Measurements from ENCODE around the gene ERCC1.
A peak's percentile ranks its signal among the peaks of the same experiment; 100 is the strongest.

The ERCC1 gene

DNA sequence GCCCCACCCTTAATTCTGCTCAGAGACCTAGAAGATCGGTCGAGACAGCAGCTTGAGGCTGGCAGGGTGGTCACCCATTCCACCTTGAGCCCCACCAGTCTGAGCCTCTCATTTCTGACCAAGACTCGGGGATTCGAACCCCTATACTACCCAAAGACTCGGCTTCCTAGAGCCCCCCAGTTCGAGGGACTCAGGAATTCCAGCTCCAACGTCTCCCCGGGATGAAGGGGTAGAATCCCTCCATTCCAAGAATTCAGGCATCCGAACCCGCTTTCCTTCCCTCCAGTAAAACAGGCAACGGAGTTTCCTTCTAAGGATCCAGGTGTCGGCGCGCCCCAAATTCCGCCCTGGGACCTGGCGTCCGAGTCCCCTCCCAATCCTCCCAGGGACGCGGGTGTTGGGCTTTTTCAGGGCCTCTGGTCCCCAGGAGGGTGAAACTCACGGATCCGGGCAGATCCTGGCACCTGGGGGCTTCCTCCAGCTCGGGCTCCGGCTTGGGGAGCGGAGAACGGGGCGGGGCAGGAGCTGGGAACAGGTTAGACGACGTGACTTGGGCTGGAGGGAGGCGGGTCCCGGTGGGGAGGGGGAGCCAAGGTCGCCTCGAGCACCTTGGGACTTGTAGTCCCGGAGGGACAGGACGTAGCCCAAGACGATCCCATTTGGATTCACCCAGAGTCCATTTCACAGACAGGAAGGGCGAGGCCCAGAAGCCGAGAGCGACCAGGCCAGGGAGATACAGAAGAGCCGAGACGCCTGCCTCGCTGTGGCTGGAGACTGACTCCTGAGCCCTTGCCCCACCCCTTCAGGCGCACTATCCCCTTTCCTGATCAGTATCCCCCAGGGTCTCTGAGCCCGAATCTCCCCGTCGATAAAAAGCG, 18.9 kb downstream of the ERCC1 start, which contains the start of gene PPP1R13L:
Gene PPP1R13L, minus strand, starts transcription at position 513 of the 878 bp plus-strand sequence. CDS start 6,751 bp downstream, outside the sequence.
- no peak for DNase-seq

DNA sequence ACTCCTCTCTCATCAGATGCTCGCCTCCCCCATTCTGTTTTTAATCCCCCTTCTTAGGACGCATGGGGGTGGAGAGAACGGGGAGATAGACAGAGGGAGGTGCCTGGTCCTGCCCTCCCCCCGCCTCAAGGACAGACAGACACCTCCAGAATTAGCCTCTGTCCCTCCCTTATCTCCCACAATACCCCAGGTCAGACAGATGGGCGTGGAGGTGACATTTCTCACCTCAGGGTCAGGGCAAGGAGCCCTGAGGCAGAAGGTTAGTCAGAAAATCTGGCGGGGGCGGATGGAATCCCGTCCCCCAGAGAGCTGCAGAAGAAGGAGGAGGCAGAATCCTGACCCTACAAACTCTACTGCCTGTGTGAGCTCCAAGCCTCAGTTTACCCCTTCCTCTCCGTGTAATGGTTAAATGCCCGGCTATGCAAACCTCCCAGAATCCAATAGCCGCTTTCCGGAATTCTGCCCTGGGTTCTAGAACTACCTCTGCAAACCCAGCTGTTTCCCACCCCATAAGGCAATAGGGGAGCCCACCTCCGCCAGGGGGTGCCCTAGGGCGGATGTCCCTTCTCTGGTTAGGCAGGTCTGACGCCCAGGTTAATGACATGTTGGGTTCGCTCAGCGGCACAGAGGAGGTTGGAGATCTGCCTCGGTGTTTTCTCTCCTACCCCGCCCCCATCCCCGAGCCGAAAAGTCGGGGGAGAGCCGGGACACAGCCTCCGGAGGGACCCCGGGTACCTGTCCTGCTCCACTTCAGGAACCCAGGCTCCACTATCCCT, 19.7 kb downstream of the ERCC1 start:
- DNase-seq = no peak

DNA sequence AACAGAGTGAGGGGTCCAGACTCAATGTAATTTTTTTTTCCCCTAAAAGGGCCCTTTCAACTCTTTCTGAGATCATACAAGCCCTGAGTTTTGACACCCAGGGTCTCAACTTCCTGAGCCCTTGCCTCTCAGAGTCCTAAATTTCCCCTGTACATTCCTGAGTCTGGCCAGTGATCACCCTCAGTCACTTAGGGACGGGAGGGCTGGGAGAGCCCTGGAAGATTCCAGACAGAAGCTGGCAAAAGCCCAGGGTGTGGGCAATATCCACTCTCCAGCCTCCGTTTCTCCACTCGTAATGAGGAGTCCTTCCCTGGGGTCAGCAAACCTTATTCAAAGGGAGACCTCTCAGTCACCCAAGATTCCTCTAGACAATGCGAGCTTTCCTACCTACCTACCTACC, 20.4 kb downstream of the ERCC1 start:
- no peak for DNase-seq

DNA sequence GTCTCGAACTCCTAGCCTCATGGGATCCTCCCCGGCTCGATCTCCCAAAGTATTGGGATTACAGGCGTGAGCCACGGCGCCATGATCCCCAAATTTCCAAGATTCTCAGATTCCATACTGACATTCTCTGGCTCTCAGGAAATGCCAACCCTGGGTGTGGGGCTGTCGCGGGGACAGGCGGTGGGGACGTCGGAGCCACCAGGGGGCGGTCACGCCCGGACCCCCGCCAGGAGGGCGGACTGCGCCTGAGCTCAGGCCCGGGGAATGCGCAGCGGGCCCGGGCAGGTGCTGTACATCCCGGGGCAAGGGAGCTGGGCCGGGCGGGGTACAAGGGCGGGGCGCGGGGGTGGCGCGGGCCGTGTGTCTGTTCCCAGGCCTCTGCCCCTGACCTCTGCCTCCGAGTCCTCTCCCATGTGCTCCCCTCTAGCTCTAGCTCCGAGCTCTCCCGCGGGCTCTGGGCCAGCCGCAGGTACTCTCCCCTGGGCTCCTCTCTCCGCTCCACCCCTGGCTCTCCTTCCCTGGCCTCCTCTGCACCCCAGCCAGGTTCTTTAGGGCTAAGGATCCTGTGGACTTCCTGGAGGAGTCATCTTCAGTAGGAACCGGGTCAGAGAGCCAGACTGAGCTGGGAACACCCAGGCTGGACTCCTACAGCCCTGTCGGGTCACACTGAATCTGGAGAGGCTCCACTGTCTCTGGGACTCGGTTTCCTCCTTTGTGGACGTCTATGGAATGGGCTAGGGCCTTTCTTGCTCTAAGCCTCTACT, 21.2 kb downstream of the ERCC1 start:
- no peak for DNase-seq

DNA sequence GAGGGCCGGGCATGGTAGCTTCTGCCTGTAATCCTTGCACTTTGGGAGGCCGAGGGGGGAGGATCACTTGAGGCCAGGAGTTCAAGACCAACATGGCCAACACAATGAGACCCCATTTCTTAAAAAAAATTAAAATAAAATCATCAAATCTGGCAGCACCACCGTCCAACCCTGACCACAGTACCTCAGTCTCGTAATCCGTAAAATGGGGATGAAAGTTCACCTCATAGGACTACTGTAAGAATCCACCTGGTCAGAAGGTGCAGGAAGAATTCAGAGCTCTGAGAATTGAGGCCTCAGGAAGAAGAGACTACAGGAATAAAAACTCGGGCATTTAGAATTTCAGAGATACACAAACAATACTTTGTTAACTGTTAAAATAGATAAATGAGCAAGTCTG, 21.9 kb downstream of the ERCC1 start:
- no peak for DNase-seq

DNA sequence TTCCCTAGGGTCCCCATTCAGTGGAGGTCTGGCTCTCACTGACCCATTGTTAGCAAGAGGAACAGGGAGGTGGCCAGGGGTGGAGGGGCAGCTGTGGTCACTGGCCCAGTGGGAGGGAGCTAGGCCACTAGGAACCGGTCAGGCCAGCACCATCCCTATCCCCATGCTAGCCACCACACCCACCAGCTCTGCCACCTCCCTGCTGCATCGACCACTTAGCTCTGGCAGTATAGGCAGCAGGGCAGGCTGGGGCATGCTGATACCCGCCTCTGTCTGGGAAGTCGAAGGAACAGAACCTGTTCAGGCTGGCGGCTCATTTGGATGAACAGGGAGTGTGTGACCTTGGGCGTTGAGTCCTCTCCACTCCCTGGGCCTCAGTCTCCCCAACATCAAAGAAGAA, 23.5 kb downstream of the ERCC1 start:
- DNase-seq = no peak

DNA sequence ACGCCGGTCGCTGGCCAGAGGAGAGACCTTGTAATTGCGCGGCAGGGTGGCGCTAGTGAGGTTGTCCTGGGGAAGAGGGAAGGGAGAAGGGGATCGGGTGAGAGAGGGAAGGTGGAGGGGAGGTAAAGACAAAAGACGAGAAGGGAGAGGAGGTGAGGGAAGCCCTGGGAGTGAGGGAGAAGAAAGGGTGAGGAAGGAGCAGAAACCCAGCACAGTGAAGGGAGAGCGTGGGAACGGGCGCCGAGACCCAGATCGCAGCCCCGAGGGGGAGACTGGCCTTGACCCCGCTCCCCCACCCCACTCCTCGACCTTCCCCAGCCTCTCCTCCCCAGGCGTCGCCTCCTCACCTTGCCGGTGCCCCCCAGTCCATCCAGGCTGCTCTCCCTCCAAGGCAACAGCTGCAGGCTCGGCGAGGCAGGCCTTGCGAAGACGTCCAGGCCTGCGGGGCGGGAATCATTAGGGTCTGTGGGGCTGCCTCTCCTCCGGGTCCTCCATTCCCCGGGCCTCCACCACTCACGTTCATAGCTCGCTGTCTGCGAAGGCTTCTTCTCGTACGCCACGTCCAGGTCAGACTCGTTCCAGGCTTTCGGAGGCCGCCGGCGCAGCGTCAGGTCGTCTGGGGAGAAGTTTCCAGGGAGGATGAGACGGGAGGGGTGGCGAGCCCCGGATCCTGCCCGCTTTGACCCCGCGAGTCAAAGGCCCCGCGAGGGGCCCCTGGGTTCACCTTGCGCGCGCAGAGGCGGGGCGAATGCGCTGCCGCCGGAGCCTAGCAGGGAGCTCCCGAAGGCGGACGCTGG, 27.7 kb downstream of the ERCC1 start:
- DNase-seq = no peak

DNA sequence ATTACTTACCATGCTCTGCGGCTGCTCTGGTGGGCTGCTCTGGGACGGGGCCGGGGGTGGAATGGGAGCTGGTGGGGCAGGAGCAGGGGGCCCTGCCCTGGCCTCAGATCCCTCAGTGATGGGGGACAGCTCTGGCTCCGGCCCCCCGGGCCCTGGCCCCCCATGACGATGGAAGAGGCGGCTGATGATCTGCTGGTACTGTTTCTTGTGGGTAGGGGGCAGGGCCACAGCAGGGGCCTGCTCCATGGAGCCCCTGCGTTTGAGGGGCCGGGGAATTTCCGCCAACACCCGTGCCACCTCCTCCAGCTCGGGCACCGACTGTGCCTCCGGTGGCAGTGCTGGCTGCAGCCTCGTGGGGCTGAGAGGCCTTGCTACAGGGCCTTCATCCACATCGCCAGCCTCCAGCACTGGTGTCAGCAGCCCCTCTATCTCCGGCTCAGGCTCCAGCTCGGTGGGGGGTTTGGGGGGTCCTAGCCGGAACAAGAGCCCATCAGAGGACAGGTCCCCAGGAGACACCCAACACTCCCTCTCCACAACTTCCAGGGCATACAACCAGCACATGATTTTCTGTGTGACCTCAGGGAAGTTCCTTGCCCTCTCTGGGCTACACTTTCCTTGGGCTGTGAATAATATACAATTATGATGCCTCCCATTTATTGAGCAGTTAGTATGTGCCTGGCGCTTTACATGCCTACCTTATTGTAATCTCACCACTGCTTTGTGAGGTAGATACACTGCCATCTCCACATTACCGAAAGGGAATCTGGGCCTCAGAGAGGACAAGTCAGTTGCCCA, 31.6 kb downstream of the ERCC1 start:
- DNase-seq = no peak

DNA sequence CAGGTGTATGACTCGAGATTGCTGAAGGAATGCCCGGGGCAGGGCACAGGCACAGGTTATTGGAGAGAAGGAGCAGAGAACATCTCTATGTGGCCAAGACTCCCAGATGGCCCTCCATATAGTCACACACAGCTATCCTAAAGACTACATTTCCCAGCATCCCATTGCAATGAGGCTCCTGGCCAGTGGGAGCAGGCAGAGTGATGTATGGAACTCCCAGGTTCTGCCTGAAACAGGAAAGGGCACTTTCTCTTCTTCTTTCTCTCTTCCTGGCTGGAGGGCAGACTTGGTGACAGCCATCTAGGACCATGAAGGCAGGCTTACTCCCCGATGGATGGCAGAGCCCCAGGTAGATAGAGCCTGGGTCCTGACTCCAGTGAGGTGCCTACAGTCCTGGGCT, 32.4 kb downstream of the ERCC1 start:
- DNase-seq = no peak

DNA sequence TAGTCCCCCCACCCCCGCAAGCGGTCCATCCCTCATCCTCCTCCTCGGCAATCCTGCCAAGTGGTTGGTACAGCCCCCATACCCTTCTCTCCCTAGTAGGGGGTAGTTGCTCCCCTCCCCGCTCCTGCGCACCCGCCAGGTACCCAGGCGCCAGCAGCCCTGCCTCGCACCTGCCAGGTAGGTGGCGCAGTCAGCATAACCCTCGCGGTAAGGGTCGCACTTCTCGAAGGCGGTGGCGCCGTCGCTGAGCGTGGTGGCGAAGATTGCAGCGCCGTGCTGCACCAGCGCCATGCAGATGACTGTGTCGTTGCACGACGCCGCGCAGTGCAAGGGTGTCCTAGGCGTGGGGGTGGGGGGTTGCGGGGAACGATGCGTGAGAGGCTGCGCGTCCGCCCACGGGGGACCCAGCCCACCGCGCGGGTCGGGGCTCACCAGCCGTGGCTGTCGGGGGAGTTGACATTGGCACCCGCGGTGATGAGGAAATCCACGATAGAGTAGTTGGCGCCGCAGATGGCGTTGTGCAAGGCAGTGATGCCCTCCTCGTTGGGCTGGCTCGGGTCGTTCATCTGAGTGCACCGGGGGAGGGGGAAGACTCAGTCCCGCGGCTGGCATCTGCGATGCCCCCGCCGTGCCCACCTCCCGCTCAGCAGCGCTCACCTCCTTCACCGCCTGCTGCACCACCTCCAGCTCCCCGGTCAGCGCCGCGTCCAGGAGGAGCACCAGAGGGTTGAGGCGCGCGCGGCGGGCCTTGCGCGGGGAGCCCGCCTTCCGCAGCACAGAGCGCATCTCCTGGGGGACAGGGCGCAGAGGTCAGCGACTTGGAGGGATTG, 38.1 kb downstream of the ERCC1 start:
- no peak for DNase-seq

DNA sequence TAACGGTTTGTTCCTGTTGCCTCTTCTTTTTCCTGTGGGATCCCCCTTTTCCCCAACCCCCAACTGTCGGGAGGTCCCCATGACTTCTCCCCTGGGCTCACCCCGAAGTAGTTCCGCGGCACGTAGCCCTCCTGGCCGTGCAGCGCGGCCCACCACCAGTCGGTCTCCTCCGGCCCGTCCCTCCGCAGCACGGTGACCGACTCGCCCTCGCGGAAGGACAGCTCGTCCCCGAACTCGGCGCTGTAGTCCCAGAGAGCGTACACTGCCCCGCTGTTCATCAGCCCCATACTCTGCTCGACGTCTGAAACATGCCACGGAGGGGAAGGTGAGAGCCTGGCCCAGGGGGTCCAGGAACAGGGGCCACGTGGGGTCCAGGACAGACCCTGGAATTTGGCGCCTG, 41.3 kb downstream of the ERCC1 start:
- DNase-seq = no peak

DNA sequence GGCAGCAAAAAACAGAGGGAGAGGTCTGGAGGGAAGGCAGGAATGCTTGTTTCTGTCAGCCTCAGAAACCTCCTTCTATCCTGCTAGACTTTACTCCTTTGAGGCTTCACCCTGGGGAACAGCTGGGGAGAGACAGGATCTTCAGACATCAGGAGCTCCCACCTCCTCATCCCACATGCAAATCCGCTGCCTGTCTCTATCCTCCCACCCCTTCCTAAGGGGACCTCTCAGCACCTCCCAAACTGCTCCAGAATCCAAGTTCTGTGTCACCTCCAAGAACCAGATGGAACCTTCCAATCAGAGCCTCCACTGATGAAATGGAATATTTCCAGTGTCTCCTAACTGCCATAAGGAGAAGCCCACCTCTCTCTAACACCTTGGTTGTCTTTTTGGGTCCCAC, 43.6 kb downstream of the ERCC1 start:
- no peak for DNase-seq

DNA sequence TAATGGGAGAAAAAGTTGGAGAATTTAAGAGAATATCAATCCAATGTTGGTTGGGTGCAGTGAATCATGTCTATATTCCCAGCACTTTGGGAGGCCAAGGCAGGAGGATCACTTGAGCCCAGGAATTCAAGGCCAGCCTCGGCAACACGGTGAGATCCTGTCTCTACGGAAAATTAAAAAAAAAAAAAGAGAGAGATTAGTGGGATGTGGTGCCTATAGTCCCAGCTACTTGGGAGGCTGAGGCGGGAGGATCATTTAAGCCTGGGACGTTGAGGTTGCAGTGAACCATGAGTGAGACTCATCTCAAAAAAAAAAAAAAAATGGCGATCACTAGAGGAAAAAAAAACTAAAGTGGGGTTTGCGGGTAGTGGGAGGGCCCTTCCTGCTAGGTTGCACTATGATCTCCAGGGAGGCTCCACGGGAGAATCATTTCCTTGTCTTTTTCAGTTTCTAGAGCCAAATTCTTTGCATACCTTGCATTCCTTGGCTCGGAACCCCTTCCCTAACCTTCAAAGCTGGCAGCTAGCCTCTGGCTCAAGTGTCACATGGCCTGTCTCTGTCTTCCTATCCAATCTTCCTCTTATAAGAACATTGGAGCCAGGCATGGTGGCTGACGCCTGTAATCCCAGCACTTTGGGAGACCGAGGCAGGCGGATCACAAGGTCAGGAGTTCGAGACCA, 47.5 kb downstream of the ERCC1 start:
- peak; percentile 82 for DNase-seq

DNA sequence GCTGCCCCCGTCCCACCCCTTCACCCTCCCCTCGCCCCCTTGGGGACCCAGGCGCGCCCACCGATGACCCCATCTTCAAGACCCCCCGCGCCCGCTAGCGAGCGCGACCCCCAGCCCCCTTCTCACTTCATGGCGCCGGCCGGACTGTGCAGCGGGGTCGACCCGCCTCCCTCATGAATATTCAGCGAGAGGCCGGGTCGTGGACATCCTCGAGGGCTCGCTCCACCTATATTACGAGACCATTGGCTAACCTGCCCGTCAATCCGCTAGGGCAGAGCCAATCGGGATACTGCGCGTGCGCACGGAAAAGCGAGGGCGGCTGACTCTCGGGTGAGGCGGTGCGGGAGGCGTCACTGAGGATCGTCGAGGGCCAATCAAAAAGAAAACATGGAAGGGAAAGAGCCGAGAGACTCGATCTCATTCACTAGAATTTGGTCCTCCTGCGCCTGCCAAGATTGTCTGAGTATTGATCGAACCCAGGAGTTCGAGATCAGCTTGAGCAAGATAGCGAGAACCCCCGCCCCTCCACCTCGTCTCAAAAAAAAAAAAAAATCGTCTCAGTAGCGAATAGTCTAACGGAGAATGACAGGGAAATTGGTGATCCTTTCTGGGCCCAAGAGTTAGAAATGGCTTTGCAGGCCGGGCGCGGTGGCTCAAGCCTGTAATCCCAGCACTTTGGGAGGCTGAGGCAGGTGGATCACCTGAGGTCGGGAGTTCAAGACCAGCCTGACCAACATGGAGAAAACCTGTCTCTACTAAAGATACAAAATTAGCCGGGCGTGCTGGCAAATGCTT, 53.1 kb downstream of the ERCC1 start, which contains the start of gene ERCC2:
Gene ERCC2, minus strand, starts transcription at position 164 of the 795 bp plus-strand sequence. Its CDS starts 33 bp downstream, at position 131.
- peak; percentile 100 for DNase-seq

DNA sequence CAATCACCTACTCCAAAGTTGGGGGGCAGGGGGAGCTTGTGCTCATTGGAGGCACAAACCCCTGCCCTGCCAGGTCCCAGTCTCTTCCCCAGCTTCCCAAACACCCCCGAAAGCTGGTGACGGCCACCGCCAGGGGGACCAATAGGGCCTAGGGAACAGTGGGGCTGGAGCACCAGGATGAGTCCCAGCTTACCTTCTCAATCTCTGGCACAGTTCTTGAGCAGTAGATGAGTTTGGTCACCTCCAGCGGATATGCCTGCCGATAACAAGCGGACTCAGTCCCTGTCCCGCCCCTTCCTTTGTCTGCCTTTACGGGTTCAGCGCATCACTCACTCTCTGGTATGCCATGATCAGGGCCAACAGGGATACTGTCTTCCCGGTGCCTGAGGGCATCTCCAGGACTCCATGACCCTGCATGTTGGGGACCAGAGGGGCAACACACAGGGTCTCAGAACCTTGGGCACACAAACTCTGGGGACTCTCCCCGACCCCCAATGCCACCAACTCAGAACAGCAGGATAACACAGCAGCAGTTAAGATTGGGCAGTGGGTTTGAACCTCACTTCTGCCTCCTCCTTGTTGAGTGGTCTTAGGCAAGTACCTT, 54.9 kb downstream of the ERCC1 start:
- no peak for DNase-seq

DNA sequence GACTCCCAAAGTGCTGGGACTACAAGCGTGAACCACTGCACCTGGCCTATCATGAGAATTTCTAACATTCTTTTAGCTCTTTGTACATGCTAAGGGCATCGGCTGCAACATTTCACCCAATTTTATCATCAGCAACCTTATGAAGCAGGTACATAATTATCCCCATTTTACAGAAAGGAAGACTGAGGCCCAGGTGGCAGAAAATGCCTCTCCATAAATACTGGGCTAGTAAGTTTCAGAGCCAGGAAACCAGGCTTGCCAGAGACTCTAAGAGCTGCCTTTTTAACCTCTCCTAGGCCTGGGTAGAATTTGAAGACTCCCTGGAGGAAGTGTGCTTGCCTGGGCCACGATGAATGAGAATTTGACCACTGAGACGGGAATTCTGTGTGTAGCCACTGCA, 55.6 kb downstream of the ERCC1 start:
- no peak for DNase-seq

DNA sequence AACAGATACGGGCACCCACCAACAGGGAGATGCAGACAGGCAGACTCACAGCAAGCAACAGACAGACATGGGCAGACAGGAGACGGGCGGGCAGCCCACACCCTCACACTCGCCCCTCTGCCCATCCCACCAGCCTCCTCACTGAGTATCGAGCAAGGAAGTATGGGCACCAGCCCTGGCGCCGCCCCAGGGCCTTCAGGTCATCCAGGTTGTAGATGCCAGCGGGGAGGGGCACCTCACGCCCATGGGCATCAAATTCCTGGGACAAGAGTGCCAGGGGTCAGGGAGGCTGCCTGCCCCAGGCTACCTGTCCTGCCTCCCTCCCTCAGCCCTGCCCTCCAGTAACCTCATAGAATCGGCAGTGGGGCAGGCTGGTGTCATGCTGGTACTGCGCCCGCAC, 59.0 kb downstream of the ERCC1 start:
- DNase-seq = no peak

DNA sequence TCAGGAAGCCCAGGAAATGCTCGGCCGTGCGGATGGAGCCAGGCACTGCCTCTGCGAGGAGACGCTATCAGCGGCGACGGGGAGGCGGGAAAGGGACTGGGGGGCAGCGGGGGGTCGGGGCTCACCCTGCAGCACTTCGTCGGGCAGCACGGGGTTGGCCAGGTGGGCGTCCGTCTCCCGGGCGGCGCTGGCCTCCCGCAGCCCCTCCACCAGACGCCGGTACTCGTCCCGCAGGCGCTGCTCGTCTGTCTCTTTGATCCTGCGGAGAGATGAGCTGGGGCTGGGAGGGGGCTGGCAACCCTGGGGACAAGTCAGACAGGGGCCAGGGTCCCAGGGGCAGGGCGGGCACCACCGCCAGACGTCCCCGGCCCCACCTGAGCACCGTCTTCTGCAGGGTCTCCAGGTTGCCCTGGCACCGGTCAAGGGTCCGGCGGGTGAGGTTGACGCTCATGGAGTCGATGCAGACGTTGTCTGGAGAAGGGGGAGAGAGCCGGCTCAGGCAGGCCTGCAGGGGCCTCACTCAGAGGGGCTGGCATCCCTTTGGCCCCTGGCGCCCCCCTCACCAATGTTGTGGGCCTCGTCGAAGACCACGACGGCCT, 59.8 kb downstream of the ERCC1 start:
- no peak for DNase-seq
